T follicular helper cell (primary cell): Measurements from ENCODE around the gene FCER1G.

Experiments
- DNase-seq: peaks from one replicate; pipeline ENCODE4 v3.0.0-alpha.2; 2020; ENCODE audit warnings: low read depth
- total RNA-seq, 2 experiments: gene quantifications; one replicate each; lab custom pipeline; 2026; lab: John Stamatoyannopoulos, UW

The FCER1G gene
- total RNA-seq: 0 to 0.24 reads per million in 2 experiments

DNA sequence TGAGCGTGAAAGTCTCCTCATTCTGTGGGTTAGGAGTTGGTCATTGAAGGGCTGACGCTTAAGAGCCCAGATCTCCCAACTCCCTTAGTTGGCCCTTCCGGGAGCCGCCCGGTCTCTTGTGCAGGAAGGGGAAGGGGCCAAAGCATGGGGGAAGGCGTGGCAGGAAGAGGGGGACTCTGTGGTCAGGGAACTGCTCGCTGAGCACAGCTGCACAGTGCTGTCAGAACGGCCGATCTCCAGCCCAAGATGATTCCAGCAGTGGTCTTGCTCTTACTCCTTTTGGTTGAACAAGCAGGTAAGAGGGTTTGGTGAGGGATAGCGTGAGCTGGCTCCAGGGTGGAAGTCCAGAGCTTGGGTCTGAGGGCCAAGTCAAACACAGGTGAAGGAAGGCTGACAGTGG, at the start of gene FCER1G:
FCER1G (plus strand) TSS at position 220 of the 400 bp plus-strand sequence; CDS start at position 247, 27 bp downstream.
- no peak for DNase-seq

DNA sequence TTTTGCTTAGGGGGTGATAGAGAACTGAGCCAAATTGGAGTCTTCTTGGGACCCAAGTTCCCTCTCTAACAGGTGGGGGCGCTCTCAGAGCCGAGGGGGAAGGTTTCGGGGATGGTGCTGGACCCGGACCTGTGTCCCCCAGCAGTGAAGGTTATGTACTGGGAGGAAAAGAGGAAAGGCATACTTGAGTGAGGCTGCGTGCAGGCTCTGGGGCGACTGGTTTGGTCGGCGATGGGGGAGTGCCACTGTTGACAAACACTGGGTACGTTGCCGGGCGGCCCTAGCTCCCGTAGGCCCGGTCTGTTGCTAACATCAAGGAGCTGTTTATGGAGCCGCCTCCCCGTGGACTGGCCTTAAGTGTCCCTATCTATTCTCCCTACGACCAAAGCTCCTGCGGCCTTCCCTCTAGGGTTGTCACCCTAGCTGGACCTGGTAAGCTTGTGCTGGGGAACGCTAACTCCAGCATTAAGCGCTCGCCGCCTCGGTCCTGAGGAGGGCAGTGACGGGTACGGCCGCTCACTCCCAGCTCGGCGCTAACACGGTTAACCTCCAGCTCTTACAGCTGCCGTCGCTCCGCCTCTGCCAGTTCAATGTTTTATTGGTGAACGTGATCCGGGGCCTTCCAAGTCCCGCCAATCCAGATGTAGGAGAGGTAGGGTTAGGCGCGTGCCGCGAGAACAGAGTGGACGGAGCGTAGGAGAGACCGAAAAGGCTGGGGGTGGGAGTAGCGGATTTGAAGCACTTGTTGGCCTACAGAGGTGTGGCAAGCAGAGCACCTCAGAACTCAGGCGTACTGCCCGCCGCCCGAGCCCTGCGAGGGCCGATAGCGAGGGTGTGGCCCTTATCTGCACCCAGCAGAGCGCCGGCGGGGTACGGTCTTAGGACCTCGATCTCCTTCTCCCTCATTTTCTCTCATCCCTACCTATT, 49.1 kb upstream of the FCER1G start, which contains the start of gene PPOX:
PPOX (plus strand) TSS at position 685 of the 927 bp plus-strand sequence. CDS start 422 bp downstream, outside the sequence.
- peak; percentile 88 for DNase-seq

DNA sequence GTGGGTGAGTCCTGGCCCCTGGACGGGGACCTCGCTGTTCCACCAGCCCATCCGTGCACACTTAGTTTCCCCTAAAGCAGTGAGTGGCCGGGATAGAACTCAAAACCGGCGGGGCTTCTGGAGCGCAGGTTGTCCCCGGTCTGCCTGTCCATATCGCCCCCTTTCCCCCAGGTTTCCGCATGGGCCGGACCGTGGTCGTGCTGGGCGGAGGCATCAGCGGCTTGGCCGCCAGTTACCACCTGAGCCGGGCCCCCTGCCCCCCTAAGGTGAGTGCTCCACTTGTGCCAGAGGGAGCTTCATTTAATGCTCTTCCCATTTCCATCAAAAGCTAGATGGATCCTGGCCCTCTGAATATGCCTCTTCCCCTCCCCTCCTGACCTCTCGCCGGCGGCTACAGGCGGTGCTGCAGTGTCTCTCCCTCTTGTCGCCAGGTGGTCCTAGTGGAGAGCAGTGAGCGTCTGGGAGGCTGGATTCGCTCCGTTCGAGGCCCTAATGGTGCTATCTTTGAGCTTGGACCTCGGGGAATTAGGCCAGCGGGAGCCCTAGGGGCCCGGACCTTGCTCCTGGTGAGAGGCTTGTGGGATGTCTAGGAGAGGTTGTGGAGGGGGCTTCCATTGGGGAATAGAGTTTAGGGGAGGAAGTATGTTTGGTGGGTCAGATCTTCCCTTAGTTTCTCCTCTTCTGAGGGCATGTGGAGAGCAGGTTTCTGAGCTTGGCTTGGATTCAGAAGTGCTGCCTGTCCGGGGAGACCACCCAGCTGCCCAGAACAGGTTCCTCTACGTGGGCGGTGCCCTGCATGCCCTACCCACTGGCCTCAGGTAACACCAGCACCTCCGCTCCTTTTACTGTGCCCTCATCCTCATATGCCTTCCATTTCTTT, 48.2 kb upstream of the FCER1G start:
- DNase-seq: no peak

DNA sequence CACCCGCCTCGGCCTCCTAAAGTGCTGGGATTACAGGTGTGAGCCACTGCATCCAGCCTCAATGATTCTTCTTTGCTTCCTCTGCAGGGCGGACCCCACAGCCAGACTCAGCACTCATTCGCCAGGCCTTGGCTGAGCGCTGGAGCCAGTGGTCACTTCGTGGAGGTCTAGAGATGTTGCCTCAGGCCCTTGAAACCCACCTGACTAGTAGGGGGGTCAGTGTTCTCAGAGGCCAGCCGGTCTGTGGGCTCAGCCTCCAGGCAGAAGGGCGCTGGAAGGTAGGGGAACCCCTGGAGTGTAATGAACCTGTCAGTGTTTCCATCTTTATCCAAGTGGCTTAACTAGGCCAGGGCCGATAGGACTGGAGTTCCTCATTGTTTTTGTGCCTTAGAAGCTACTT, 46.2 kb upstream of the FCER1G start:
- no peak for DNase-seq

DNA sequence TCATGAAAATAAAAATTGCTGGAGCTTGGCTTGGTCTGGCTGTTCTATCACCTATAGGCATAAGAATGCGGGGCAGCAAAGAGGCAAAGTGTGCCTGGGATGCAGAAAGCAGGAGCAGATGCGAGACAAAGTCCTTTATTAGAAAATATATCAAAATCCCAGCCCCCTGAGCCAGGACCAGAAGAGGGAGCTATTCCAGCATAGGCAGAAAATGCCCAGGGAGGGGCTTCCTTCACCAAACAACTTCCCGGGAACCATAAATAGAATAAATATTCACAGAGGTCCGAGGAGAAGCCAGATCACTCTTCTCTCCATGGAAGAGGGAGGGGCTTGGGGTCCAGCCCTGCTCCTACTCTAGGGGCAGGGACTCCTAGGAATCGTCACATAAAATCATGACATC, 43.9 kb upstream of the FCER1G start:
- no peak for DNase-seq

GRCh38 chr1:161171696-161172095, 43.4 kb upstream of the FCER1G start:
- DNase-seq: no peak

DNA sequence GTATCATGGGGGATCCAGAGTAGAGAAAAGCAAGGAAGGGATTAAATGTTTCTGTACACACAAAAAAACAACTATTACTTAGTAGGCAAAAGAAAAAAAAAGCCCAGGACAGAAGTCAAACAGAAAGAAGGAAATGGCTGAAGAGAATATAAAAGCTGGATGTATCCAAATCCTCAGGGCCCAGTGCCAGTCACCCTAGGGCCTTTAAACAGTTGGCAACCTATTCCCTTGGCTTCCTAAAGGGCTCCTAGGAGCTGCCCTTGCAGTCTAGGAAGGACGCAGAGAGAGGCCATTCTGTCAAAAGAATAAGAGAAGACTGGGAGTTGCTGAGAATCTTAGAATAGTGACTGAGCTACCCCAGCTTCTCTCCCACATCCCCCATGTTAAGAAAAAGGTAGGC, 42.7 kb upstream of the FCER1G start:
- no peak for DNase-seq

DNA sequence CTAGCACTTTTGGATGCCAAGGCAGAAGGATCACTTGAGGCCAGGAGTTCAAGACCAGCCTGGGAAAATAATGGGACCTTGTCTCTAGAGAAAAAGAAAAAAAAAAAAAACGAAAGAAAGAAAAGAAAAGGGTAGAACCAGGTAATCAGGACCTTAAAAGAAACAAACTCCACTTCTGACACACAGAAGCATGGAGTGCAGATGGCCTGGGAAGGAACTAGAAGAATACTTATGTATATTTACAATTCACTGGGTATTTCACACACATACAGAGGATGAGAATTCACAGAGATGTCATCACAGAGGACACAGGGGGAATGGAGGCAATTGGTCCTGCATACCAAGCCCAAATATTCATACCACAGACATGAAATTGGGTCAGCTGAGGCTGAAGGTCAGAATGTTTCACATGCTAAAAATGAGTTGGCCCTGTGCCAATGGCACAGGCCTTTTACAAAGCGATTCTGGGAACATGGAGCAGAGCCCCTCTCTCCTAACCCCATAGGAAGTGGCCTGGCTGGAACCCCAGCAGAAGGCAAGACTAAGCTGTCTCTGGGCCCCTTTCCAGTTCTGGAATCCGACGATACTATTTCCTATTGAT, 42.2 kb upstream of the FCER1G start:
- no peak for DNase-seq

DNA sequence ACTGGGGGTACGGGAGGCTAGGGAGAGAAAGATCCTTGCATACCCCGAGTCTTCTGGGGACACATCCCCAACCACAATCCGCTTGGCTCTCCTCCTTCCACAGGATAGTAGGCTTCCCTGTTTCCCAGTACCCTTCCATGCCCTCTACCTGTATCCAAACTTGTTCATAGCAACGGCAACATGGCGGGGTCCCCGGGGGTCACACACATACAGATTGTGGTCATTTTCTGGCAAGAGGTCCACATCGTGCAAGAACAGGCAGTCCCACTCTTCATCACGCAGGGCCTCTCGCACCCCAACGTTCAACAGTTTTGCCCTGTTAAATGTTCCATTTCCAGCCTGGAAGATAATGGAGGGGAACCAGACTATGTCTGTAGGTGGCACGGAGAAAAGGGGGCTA, 41.4 kb upstream of the FCER1G start:
- no peak for DNase-seq

- no peak for DNase-seq
These were observed 40.2 kb upstream of the FCER1G start for GRCh38 chr1:161174911-161175310.

DNA sequence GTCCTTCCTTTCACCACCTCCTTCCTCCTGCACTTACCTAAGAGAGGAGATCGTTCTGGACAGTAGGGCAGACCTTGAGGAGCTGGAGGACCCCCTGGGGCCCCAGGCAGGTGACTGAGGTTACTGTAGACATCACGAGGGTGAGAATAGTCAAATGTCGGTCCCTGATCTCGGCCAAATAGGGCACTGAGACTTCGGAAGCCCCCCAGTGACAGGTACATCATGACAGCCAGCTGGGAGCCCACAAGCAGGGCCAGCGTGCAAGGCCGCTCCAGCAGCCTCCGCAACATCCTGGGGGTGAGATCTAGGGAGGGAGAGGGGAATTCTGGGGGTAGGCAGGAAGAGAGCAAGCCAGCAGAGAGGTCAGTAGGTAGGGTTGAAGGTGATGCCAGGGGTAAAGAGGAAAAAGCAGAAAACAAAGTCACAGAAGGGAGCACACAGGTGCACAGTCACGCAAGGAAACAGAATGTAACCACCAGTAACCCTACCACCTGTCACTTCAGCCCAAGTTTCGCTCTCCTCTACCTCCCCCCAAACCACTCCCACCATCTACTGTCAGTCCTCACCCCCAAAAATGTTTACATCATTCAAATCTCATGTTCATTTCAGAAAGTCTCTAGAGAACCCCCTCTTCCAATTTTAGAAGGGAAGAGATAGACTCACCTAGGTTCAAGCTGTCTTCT, 39.2 kb upstream of the FCER1G start:
- no peak for DNase-seq

- DNase-seq: no peak
These were observed 38.5 kb upstream of the FCER1G start for GRCh38 chr1:161176468-161177111.

DNA sequence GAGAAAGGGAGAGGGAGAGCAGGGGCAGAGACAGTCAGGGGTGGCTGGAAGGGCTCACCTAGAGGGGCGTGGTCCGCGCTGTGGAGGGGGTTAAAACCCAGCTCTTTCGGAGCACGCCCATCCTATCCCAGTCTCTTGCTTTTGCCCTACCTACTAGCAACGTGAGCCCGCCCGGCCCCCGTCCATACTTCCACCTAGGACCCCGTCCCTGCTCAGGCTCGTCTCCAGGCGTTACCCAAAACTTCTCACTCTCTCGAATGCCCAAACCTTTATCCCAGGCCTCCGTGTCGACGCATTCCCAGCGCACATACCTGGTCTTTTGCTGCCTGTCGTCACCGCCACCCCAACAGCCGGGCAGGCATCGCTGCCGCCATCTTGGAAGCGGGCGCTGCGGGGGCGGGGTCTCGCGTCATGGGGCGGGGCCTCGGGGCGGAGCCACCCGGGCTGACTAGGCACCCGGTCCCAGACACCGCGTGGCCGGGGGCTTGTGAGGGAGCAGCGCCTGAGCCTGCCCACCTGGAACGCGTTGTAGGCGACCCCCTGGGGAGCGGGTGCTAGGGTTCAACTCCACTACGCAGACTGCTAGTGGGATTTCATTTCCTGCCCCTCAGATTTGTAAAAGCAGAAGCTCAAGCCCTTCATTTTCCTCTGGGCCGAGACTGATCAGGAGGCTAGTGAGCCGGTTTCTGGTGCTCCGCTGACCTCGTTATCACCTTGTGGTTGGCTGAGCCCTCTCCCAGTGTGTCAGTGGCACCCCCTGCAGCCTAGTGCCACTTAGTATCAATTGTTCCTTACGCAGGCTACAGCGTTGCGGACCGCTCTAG, 37.8 kb upstream of the FCER1G start, which contains the start of gene B4GALT3:
B4GALT3 (minus strand) TSS at position 396 of the 824 bp plus-strand sequence. CDS start 1,447 bp downstream, outside the sequence.
- peak; percentile 88 for DNase-seq

DNA sequence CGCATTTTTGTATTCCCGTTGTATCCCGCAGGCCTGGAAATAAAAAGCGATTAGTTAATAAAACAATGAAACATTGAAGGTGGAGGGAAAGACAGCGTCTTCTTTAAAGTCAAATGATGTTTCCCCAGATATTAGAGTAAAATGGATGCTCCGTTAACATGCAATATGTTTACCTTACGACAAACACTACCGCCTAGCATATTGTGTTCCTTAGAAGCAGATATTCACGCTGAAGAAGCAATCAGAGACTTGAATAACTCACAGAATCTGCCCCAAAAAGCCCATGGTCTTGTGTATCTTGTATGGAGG, 37.2 kb upstream of the FCER1G start:
- no peak for DNase-seq

DNA sequence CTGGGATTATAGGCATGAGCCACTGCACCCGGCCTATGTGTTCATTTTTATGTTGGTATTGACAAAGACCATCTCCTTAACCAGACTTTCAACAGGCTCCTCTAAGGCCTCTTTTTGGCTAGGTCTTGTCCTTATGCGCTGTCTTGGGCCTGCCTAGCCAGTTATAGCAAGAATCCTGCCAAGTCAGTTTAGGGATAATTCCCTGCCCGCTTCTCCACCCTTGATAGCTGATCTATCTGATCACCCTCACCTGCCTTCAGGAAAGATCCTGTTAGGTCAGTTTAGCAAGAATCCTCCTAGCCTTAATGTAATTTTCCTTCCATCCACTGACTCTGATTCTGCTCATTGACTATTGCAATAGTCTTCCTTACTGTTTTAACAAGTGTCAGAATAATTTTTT, 35.4 kb upstream of the FCER1G start:
- DNase-seq: no peak

- DNase-seq: no peak
These were observed 34.5 kb upstream of the FCER1G start for GRCh38 chr1:161180639-161181038.

DNA sequence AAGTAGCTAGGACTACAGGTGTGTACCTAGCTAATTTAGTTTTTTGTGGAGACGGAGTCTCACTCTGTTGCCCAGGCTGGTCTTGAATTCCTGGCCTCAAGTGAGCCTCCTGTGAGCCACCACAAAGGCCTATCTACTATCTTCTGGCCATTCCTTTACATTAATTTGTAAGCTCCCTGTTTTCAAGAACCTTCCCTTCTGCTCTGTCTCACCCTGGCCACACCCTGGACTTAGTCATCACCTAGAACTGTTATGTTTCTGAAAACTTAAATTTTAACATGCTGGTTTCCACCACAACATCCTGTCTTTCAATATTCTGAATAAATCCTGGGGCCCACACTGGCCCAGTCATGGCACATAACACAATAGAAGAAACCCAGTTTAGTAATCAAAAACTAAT, 32.9 kb upstream of the FCER1G start:
- DNase-seq: peak; percentile 27

- DNase-seq: peak; percentile 75
These were observed 29.8 kb upstream of the FCER1G start for GRCh38 chr1:161185282-161185682.

DNA sequence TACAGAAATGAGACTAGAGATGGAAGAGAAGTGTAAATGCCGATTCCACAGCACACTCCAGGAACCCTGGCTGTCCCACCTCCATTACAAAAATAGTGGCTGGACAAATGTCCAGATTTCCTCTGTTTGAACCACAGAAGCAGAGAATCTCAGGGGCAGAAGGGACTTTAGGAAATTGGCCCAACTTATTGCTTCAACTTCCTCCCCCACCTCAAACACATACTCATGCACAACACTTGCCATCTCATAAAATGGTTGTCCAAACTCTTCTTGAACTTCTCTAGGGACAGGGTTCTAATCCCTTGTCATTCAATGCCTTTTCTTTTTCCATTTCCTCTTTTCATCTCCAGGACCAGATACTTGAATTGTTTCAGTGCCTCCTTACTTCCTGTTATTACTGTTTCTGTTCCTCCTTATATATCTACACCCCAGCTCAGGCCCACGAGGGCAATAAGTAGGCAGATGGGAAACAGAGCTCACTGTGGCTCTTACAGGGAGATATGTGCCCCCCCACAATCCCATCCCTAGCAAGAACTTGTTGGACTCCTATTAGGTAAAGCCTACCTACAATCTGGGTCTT, 29.3 kb upstream of the FCER1G start:
- DNase-seq: no peak

DNA sequence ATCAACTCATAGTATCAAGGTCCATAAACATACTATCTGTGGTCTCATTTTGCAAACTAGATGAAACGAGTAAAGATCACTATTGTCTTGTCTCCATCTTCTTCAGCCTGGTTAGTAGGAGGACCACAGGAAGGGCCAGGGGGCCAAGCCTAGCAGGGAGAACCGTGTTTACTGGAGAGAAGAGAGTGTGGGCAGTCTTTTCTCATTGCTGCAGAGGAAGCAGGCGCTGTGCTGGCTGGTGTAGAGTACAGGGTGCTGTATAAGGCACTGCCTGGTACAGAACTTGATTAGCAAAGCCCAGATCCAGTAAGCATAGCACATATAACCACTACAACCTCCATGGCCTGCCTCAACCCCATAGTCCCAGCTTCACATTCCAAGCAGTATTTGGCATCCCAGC, 27.8 kb upstream of the FCER1G start:
- DNase-seq: no peak
